GM19372 (cell line): ENCODE measurements around the gene TNFAIP3.
"Not testable (repeated sequence)": the region's sequence is repeated elsewhere in the genome, so short reads cannot be mapped to it uniquely, and the experiment has no call there.

Source experiments
- ATAC-seq: cut with Tn5 transposase; IDR thresholded peaks from one replicate; pipeline ENCODE4 v1.9.1; 2021; ENCODE audit warnings: mild to moderate bottlenecking, low read depth, moderate library complexity; ENCODE audit not compliant: unreplicated experiment

Gene TNFAIP3

DNA sequence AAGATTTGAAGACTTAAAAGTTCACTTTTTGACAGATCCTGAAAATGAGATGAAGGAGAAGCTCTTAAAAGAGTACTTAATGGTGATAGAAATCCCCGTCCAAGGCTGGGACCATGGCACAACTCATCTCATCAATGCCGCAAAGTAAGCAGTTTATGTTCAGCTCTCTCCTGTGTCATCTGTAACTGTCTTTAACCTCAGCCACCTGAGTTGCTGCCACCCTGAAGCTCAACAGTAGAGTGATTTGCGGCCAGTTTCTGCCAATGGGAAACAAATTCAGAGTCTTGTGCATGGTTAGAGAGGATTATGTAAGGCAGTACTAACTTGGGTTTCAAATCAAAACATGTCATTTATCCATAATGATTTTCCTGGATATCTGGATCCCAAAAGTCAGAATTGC is 10.1 kb downstream of the TNFAIP3 start:
- no peak for ATAC-seq

DNA sequence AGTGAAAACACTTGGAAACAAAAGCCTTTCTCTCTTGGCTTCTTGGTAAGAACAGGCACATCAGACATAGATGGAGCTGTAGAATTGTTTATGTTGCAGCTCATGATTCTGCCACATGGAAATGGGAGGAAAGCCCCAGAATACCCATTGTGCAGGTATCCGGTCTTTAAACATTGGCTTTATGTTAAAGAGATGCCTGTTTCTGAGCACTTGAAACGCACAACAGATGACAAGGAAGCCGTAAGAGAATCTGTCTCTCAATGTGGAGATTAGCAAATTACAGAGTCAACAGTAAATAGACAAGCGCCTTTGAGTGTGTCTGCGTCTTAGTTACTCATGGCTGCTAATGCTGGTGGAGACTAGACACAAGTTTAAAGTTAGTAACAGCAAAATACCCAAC is 10.5 kb downstream of the TNFAIP3 start:
- no peak for ATAC-seq

DNA sequence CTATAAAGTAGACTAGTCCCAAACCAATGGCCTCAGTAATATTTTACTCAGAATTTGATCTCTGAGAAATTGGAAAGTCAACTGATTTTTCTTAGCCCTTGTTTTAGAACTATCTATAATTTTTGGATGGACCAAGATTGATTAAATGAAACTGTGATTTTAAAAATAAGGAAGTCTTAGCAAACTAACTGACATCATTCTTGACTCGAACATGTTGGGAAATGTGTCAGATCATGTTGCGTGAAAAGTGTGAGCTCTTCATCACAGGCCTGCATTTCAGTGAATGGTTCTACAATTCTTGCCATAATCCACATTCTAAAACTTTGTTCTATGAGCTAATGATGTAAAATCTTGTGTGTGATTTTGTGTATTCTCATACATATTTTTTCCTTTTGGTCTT is 11.0 kb downstream of the TNFAIP3 start:
- no peak for ATAC-seq

DNA sequence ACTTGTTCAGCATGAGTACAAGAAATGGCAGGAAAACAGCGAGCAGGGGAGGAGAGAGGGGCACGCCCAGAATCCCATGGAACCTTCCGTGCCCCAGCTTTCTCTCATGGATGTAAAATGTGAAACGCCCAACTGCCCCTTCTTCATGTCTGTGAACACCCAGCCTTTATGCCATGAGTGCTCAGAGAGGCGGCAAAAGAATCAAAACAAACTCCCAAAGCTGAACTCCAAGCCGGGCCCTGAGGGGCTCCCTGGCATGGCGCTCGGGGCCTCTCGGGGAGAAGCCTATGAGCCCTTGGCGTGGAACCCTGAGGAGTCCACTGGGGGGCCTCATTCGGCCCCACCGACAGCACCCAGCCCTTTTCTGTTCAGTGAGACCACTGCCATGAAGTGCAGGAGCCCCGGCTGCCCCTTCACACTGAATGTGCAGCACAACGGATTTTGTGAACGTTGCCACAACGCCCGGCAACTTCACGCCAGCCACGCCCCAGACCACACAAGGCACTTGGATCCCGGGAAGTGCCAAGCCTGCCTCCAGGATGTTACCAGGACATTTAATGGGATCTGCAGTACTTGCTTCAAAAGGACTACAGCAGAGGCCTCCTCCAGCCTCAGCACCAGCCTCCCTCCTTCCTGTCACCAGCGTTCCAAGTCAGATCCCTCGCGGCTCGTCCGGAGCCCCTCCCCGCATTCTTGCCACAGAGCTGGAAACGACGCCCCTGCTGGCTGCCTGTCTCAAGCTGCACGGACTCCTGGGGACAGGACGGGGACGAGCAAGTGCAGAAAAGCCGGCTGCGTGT is 11.6 kb downstream of the TNFAIP3 start:
- no peak for ATAC-seq

DNA sequence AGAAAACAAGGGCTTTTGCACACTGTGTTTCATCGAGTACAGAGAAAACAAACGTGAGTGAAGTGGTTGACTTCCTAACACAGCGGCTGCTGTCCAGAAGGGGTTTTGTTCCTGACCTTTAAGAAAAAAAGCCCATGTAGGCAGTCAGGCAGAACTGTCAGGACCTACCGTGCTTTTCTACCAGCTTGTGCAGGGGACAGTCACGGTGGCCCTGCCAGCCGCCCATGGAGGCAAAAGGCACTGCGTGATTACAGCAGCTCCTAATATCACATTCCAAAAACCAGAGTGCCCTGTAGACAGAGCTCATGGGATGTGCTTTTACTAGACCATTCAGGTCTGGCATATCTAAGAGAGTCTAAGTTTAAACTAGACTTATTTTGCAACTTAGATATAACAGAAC is 12.2 kb downstream of the TNFAIP3 start:
- no peak for ATAC-seq

DNA sequence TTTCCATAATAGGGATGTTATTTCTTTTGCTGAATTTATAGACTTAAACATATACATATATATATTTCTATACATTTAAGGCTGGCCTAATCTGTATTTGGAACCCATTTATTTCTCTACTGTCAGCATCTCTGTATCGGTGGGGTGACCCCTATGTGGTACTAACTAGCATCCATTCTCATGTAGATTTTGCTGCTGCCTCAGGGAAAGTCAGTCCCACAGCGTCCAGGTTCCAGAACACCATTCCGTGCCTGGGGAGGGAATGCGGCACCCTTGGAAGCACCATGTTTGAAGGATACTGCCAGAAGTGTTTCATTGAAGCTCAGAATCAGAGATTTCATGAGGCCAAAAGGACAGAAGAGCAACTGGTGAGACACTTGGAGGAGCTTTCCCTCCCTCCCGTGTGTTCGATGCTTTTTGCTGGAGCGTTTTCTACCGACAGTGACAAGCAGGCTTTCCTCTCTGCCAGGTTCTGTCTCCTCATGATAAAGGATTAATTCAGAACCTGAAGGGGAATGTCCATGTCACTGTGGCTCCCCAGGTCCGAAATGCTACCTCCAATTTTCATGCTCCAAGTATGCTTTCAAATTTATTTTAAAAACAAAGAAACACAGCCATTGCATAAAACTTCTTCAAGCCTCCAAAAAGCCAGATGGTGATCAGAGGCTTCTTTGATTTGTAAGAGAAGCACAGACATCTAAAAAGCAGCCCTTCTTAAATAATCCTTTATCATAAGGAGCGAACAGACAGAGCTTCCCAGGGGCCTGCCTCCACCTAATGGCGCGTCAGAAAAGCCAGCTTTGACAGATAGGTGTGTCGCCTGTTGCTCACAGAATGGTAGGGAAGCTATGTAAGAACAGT is 13.1 kb downstream of the TNFAIP3 start:
- ATAC-seq = no peak

DNA sequence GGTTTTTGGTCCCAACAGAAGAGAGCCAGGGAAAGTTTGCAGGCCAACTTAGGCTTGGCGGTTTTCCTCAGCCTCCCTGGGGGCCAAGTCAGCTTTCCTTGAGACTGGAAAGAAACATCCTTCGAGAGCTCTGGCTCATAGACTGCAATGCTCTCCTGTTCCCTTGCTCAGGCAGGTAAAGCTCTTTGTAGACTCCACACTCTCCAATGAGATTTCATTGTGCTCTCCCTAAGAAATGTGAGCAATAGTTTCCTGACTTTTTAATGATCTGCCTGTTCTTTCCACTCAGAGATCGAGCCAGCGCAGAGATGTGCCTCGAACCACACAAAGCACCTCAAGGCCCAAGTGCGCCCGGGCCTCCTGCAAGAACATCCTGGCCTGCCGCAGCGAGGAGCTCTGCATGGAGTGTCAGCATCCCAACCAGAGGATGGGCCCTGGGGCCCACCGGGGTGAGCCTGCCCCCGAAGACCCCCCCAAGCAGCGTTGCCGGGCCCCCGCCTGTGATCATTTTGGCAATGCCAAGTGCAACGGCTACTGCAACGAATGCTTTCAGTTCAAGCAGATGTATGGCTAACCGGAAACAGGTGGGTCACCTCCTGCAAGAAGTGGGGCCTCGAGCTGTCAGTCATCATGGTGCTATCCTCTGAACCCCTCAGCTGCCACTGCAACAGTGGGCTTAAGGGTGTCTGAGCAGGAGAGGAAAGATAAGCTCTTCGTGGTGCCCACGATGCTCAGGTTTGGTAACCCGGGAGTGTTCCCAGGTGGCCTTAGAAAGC is 13.9 kb downstream of the TNFAIP3 start:
- no peak for ATAC-seq

DNA sequence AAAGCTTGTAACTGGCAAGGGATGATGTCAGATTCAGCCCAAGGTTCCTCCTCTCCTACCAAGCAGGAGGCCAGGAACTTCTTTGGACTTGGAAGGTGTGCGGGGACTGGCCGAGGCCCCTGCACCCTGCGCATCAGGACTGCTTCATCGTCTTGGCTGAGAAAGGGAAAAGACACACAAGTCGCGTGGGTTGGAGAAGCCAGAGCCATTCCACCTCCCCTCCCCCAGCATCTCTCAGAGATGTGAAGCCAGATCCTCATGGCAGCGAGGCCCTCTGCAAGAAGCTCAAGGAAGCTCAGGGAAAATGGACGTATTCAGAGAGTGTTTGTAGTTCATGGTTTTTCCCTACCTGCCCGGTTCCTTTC is 14.4 kb downstream of the TNFAIP3 start:
- no peak for ATAC-seq

DNA sequence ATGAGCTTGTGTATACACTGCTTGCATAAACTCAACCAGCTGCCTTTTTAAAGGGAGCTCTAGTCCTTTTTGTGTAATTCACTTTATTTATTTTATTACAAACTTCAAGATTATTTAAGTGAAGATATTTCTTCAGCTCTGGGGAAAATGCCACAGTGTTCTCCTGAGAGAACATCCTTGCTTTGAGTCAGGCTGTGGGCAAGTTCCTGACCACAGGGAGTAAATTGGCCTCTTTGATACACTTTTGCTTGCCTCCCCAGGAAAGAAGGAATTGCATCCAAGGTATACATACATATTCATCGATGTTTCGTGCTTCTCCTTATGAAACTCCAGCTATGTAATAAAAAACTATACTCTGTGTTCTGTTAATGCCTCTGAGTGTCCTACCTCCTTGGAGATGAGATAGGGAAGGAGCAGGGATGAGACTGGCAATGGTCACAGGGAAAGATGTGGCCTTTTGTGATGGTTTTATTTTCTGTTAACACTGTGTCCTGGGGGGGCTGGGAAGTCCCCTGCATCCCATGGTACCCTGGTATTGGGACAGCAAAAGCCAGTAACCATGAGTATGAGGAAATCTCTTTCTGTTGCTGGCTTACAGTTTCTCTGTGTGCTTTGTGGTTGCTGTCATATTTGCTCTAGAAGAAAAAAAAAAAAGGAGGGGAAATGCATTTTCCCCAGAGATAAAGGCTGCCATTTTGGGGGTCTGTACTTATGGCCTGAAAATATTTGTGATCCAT is 15.3 kb downstream of the TNFAIP3 start:
- no peak for ATAC-seq

DNA sequence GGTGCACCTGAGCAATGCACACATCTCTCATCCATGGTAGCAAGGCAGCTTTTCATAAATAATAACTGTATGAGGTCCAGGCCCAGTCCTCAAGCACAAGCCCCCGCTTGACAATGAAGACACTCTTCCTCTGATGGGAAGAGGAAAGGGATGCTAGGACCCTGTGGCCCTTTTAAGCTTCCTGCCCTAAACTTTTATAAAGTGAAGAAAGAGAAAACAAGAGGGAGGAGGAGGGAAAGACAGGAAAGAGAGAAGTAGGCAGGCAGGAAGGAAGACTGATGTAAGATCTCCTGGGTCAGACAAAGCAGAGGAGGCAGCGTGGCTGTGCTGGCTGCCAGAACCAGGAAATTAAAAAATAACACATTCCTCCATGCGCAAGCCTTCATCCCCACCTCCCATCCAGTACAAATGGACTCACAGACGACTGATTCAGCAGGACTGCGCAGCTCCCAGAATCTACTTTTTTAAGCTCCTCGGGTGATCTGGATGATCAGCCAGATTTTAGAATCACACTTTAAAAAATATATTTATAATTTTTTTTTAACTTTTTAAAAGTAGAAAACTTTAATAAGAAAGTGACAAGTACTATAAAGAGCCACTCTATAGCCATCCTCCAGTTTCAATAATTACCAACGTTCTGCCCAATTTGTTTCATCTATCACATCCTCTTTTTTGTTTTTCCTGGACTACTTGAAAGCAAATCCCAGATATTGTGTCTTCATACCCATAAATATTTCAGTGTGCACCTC is 16.5 kb downstream of the TNFAIP3 start:
- no peak for ATAC-seq

DNA sequence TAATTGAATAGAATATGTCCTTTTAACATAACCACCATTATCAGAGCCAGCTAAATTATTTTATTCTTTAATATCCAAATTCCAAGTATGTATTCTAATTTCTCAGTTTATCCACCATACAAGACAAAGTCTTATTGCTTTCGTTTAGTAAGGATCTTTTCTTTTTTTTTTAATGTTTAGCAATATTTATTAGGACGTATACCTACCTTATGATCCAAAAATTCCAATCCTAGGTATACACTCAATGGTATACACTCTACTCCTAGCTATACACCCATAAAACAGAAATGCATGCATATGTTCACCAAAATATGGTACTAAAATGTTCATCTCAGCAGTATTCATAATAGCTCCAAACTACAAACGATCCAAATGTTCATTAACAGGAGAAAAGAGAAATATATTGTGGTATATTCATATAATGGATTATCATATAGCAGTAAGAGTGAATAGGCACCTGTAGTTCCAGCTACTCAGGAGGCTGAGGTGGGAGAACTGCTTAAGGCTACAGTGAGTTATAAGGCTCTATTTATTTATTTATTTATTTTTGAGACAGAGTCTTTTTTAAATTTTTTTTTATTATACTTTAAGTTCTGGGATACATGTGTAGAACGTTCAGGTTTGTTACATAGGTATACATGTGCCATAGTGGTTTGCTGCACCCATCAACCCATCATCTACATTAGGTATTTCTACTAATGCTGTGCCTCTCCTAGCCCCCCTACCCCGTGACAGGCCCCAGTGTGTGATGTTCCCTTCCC is 17.3 kb downstream of the TNFAIP3 start:
- ATAC-seq = no peak

DNA sequence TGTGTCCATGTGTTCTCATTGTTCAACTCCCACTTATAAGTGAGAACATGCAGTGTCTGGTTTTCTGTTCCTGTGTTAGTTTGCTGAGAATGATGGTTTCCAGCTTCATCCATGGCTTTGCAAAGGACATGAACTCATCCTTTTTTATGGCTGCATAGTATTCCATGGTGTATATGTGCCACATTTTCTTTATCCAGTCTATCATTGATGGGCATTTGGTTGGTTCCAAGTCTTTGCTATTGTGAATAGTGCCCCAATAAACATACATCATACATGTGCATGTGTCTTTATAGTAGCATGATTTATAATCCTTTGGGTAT is 17.8 kb downstream of the TNFAIP3 start:
- not testable (repeated sequence) for ATAC-seq

DNA sequence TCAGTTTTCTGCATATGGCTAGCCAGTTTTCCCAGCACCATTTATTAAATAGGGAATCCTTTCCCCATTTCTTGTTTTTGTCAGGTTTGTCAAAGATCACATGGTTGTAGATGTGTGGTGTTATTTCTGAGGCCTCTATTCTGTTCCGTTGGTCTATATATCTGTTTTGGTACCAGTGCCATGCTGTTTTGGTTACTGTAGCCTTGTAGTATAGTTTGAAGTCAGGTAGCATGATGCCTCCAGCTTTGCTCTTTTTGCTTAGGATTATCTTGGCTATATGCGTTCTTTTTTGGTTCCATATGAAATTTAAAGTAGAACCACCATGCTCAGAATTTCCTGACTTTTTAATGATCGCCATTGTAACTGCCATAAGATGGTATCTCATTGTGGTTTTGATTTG is 19.2 kb downstream of the TNFAIP3 start:
- not testable (repeated sequence) for ATAC-seq

DNA sequence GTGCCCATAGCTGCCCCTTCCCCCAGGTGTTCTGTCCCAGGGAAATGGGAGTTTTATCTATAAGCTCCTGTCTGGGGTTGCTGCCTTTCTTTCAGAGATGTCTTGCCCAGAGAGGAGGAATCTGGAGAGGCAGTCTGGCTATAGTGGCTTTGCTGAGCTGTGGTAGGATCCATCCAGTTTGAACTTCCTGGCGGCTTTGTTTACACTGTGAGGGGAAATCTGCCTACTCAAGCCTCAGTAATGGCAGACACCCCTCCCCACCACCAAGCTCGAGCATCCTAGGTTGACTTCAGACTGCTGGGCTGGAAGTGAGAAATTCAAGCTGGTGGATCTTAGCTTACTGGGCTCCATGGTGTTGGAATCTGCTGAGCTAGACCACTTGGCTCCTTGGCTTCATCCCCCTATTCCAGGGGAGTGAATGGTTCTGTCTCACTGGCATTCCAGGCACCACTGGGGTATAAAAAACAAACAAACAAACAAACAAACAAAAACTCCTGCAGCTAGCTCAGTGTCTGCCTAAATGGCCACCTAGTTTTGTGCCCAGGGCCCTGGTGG is 24.0 kb downstream of the TNFAIP3 start:
- ATAC-seq = no peak

DNA sequence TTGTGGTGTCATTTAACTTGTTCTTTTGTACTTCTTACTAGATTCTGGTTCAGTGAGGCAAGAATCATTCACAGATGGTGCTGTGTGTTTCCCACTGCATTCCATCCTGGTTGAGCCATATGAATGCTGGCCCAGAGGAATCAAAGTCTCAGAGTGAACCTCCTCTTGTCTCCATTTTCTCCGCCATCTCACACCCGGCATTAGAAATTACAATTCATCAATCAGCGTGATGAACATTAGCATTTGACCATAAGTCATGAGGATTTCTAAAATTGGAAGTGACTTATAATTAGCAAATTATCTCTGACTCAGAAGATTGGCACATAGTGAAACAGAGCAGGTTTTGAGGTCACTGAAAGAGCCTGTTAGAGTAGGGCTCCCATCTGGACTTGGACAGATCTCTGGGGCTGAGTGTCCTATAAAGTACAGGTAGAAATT is 25.2 kb downstream of the TNFAIP3 start:
- ATAC-seq = no peak

DNA sequence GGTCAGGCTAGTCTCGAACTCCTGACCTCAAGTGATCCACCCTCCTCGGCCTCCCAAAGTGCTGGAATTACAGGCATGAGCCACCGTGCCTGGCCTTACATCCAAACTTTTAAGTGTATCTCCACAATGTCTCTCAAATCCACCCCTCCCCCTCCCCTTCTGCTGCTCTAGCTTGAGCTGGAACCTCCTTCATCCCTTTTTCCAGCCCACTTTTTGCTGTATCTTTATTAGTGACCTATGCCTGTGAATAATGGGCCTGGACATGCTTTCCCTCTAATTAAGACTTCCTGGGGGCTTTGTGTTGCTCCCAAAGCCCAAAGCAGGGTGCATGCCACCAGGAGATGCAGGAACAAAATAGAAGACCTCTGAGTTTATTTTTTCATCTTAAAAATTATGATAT is 26.1 kb downstream of the TNFAIP3 start:
- ATAC-seq = no peak

DNA sequence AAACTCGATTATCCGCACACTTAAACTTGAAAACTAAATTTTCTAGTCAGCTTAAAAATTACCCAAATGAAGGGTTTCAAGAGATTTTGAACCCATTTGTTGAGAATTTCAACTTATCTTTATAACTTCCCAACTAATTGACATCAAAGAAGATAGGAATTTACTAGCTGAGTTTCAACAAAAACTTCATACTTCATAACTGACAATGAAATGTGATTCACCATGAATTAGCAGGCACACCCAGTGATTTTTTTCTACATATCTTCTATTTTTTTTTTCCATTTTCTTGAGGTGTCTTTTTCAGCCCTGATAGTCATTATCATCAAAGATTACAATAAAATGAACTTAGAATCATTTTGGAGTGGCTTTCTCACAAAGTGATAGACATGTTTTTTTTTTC is 26.7 kb downstream of the TNFAIP3 start:
- no peak for ATAC-seq

DNA sequence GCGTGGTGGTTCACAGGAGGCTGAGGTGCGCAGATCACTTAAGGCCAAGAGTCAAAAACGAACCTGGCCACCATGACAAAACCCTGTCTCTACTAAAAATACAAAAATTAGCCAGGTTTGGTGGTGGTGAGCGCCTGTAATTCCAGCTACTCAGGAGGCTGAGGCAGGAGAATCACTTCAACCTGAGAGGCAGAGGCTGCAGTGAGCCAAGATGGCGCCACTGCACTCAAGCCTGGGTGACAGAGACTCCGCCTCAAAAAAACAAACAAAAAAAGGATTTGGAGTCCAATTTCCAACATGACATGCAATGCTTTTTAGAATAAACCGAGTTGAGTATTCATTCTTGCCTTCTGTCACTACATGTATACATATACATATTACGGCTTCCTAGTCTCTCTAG is 27.3 kb downstream of the TNFAIP3 start:
- not testable (repeated sequence) for ATAC-seq
